Stimulated activated CD8-positive, alpha-beta memory T cell treated with anti-CD3 and anti-CD28 coated beads, Interleukin-4, amount 100 ng/mL, for 4 hours (primary cell): Measurements from ENCODE around the gene CYTH1.

Experiments
- DNase-seq, 2 donors: peaks; one replicate each; pipeline ENCODE4 v3.0.0-alpha.2; 2020; ENCODE audit warnings: low read depth in 2 of 2, low spot score in 1 of 2

The CYTH1 gene

GRCh38 chr17:78736526-78737079 is 45.5 kb downstream of the CYTH1 start:
- DNase-seq: peak in 1 of 2 donors; percentile 19

DNA sequence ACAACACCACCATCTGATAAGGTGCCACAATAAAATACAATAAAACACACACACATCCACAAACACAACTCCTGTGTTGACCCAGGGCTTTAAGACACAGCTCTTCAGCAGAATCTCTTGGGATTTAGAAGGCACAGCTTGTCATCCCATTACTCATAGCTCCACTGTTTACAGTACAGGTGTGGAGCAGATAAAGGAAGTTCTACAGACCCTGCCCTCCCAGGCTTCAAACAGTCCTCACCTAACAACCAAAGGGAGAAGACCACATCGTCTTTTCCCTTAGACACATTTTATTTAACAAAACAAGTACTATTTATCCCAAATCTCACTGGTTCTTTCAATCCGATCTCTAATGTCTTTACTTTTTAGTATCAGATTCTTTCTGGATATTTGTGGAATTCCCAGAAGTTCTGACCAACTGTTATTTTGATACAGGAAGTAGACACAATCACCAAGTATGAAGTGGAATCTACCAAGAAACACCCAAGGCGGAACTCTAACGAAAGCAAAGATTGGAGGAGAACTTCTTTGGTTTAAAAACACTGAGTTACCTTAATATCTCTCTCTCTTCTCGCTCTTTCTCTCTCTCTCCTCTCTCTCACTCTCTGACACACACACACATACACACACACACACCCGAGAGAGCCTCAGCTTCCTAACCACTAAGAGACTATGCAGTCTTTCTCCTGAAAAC is 46.1 kb downstream of the CYTH1 start:
- DNase-seq: no peak

GRCh38 chr17:78734793-78735641 is 47.1 kb downstream of the CYTH1 start:
- DNase-seq: no peak

DNA sequence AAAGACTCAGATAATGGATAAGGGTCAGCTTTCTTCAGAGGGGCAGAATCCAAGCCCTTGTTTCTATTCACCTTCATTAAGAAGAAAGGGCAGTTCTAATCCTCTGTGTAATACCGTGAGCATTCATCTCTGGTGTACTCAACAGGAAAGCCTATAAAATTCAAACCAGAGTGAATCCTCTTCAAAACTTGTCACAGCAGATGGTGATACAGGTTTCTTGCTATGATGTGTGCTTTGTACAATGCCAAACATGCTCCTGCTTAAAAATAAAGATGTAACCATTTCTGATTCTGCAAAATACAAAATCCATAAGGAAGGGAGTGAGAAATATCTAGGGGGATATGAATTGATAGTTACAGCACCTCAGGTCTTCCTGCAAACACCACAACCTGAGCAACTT is 49.7 kb downstream of the CYTH1 start:
- DNase-seq: no peak

- DNase-seq: no peak
Measured at GRCh38 chr17:78731904-78732303, 50.2 kb downstream of the CYTH1 start.

DNA sequence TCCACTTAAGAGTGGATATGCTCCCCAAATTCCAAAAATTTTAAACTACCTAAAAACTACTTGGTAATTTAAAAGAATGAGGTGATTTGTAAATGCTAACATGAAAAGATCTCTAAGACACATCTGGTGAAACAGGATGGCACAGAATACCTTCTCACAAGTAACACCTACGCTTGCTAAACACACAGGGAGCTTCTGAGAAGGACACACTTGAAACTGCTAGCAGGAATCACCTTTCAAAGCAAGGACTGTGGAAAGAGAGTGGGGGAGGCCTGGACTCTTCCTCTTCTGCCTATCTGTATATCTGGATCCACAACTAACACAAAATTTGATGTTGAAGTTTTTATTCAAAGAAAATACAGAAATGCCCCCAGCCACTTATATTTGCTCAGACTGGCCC is 52.4 kb downstream of the CYTH1 start:
- DNase-seq: no peak

DNA sequence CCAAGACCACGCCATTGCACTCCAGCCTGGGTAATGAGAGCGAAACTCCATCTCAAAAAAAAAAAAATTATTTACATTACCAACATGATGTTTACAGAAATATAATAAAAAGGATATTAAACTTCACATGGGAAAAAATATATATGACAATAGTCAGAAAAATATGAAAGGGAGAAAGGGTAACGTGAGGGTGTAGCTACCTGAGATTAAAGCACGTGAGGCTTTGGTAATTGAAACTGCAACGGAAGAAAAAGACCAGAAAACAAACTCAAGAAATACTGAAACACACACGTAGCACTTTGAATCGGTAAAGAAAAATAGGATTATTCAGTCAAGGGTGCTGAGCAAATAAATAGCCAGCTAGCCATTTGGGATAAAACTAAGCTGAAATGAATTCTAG is 53.6 kb downstream of the CYTH1 start:
- no peak for DNase-seq

DNA sequence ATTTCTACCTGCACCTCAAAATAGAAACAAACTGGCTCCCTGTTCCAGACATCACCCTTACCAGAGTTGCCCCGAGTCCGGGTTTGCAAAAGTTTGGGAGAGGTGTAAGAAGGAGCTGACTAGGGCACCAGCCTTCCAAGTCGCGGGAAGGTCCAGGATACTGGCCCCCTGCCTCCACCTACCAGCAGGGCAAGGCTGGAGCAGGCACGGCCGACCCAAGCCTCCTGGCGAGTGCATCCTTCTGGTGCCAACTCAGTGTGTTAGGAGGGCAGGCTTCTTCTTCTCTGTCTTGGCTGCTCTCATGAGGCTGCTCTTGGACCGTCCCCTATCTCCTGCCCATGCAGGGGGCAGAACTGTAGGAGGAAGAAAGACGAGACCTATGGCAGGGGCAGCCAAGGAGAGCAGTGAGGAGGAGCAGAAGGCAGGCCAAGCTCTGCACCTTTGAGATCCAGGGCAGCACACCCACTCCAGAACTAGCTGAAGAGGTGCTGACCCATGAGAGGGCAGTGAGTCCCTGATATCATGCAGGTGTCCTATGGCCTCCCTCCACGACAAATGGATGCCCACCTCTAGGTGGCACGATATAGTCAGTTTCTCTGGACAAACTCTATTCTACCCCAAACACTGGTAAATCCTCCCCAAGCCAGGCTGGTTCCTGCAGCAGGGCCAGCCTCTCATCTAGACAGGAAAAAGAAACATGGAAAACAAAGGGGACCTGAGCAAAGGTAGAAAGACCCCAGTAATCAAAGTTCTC is 54.4 kb downstream of the CYTH1 start:
- DNase-seq: no peak

DNA sequence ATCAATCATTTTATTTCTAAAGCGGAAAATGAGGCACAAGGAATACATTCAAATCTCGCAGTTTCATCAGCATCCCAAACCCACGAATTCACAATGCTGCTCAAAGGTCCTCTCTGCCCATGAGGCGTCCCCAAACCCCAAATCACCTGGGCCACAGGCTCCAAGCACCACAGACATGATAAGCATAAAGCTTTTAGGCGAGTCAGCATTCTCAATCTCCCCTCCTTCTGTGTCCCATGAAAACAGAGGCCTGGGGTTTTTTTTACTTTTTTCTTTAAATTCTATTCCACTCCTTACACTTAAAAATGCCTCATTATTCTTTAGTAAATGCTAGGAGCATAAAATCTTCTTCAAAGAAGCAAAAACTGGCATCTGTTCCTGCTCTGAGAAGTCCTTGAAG is 55.0 kb downstream of the CYTH1 start:
- DNase-seq: no peak

DNA sequence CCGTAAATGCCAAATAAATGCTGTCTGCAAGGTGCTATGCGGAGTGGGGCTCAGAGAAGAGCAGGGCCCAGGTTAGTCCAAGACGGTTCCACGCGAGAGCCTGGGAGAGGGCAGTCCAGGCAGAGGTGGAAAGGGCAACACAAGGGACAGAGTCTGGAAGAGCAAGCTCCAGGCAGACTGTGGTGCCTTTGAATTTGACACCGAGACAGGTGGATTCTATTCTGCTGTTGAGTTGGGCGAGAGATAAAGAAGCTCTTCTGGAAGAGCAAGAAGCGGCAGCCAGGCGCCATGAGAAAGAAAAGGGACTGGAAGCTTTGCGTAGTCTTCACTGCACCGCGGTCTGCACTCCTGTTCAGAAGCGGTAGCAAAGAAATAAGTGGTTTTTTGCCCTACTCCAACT is 55.6 kb downstream of the CYTH1 start:
- no peak for DNase-seq

GRCh38 chr17:78725448-78726021 is 56.5 kb downstream of the CYTH1 start:
- no peak for DNase-seq

- no peak for DNase-seq
Measured at GRCh38 chr17:78724999-78725398, 57.1 kb downstream of the CYTH1 start.

DNA sequence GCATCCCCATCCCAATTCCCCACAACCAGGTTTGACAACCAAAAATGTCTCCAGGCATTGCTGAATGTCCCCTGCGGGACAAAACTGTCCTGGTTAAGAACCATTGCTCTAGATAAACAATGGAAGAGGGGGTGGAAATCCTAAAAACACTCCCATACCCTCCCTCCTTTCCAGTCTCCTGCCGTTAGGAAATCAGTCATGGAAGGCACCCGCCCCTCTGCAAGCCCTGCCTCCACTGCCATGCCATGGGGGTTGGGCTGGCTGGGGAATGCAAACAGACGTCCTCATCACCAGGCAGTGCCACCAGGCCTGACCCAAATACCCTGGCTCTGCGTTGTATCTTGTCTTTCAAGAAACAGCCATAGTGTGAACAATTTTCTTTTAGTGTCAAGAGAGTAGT is 57.5 kb downstream of the CYTH1 start:
- no peak for DNase-seq

- no peak for DNase-seq
Measured at GRCh38 chr17:78723957-78724356, 58.1 kb downstream of the CYTH1 start.

GRCh38 chr17:78723001-78723796 is 58.9 kb downstream of the CYTH1 start:
- DNase-seq: no peak

GRCh38 chr17:78722246-78722761 is 59.8 kb downstream of the CYTH1 start:
- DNase-seq: no peak

- no peak for DNase-seq
Measured at GRCh38 chr17:78719630-78720298, 62.3 kb downstream of the CYTH1 start.

- DNase-seq: no peak
Measured at GRCh38 chr17:78718575-78719208, 63.4 kb downstream of the CYTH1 start.

DNA sequence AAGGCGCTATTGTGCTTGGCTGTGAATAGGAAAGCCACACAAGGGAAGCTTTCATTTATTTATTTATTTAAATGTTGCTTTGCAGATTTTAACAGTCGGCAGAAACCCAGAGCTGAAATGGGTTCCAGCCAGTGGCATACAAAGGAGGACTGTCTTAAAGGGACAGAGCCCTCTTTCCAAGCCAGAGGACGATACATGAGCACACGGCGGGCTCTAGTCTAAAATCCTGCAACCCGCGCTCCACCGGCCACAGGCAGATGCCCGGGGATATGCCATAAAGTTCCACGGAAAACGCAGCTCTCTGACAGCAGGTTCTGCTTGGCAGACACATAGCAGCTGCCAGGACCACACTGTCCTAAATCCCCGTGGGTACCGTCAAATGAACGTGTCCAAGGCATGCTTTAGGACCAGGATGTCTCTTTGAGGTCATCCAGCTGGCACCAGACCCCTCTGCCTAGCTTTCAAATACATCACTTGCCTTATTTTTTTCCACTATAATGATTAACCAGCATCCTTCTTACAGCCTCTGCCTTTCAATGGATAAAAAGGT is 64.6 kb downstream of the CYTH1 start:
- DNase-seq: no peak
